Activated CD8-positive, alpha-beta memory T cell treated with anti-CD3 and anti-CD28 coated beads for 4 hours (primary cell): ENCODE measurements around the gene SERPINA10.

Experiments used
- DNase-seq, 2 donors: peaks; one replicate each; pipeline ENCODE4 v3.0.0-alpha.2; 2020; ENCODE audit warnings: low read depth in 2 of 2

The SERPINA10 gene

DNA sequence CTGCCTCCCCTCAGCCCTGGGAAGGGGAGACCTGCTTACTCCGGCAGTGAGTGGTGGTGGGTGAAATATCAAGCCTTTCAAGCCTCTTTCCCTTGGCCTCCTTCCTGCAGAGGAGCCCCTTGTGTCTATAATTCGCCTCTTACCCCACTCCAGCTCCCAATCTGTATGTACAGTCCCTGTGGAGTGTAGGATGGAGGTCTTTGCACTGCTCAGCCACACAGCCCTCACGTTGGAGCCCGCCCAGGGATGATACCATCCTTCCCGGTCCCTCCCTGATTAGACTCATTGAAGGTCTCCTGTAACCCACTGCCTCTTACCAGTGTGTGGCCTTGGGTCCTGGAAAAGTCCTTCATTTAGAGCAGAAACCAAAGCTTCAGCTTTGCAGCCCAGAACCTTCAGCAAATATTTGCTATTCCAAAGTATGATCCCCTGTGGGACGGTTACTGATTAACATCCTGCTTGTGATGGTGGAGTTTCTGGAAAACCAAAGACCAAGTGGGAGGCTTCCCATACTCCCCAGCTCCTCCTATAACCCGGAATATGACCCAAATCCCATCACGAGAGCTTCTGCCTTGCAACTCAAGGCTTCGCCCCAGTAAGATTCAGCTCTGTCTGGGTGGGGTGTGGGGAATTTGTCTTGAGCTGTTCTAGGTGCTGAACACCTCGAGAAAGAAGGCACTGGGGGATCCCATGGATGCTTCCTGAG, at the start of gene SERPINA10:
TSS of gene SERPINA10 (minus strand) at position 397 of the 706 bp plus-strand sequence. CDS start 2,675 bp downstream, outside the sequence.
- DNase-seq, result no peak

DNA sequence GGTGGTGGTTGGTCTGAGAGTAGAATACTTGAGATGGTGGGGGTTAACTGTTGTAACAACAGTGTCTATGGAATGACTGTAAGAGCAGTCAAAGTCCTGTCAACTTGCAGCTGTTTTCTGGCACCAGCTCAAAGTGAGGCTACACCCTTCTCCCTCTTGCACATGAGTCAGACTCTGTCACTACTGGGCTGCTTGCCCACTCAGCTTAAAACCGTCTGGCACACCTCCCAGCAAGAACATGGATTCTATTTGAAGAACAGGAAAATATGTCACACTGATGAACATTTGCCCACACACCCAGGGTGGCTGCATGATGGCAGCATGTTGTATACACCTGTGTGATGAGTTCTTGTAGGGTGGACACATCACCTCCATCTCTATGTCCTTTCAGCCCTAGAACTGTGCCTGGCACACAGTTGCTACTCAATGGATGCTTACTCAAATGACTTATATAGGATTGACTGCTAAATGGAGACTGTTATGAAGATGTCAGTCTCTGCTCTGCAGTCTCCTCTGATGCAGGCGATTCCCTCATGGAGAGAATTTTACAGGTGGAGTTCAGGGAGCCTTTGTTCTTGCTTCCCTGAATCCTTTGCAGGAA, 49.4 kb upstream of the SERPINA10 start:
- no peak for DNase-seq

- no peak for DNase-seq
Observed at GRCh38 chr14:94341656-94342333, 48.7 kb upstream of the SERPINA10 start.

GRCh38 chr14:94340533-94340932, 47.5 kb upstream of the SERPINA10 start:
- no peak for DNase-seq

DNA sequence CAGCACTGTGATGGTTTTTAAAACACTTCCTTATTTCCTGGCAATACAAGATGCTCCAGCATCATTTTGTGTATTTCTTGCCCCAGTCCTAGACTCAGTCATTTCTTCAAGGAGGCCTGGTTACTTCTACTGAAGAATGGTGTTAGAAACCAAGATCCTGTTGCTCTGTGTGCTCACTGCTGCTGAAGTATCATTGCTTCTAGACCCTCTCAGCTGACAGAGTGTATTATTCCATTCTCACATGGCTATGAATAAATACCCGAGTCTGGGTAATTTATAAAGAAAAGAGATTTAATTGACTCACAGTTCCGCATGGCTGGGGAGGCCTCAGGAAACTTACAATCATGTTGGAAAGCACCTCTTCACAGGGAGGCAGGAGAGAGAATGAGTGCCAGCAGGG, 45.0 kb upstream of the SERPINA10 start:
- no peak for DNase-seq

DNA sequence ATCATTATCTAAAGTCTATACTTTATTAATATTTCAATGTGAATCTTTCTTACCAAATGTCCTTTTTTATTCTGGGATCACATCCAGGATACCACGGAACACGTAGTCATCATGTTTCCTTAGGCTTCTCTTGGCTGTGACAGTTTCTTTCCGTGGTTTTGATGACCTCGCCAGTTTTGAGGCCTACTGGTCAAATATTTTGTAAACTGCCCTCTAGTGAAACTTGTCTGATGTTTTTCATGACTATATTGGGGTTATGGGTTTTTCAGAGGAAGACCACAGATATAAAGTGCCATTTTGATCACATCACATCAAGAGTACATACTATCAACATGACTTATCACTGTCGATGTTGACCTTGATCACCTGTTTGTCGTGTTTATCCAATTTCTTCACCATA, 44.2 kb upstream of the SERPINA10 start:
- no peak for DNase-seq

DNA sequence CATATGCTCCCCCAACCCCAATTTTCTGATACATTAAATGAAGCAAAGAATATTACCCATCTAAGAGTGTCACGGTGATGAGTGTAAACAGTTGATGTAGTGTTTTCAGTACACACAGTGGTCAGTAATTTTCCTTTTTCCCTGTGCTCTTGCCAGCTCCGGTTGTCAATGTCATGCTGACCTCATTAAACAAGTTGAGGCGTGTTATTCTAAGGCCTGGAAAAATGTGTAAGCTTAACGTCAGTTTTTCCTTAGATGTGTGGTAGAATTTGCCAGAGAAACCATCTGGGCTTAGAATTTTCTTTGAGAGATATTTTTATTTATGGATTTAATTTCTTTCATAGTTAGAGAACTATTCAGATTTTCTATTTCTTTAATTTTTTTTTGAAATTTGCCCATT, 41.8 kb upstream of the SERPINA10 start:
- no peak for DNase-seq

- no peak for DNase-seq
Observed at GRCh38 chr14:94332587-94332986, 39.5 kb upstream of the SERPINA10 start.

DNA sequence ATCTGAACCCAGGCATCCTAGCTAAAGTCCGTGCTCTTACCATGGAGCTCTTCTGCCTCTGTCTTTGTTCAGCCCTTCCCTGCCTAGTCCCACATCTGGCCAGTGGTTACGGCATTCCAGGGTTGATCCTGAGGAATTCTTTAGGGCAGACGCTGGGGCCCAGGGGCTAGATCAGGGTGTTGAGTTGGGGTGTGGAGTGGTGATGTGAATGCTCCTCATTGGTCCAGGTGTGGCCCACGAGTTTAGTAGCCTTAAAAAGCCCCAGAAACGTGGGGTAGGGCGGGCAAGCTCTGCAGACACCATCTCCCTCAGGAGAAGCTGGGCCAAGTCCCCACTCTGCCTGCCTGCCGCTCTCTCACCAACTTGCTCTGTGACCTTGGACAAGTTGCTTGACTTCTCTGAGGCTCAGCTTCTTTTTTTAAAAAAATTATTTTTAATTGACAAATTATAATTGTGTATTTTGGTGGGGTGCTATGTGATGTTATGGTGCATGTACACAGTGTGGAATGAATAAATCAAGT, 39.1 kb upstream of the SERPINA10 start:
- no peak for DNase-seq

GRCh38 chr14:94331462-94331861, 38.4 kb upstream of the SERPINA10 start:
- no peak for DNase-seq

DNA sequence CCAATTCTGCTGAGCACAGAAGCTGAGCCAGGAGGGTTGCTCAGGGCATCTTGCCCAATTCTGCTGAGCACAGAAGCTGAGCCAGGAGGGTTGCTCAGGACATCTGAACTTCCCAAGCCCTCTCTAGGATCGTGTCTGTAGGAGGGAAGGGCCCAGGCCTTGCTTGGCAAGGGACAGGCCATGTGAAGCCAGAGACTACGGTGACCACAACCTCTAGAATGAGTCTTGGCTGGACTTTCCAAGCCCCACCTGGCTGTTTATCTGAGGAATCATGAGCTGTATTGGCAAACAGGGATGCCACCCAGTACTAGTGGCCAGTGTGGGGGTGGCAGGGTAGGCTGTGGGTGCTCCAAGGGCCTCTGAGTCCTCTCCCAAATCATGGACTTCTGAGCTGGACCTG, 37.8 kb upstream of the SERPINA10 start:
- no peak for DNase-seq

GRCh38 chr14:94330432-94330831, 37.4 kb upstream of the SERPINA10 start:
- no peak for DNase-seq

DNA sequence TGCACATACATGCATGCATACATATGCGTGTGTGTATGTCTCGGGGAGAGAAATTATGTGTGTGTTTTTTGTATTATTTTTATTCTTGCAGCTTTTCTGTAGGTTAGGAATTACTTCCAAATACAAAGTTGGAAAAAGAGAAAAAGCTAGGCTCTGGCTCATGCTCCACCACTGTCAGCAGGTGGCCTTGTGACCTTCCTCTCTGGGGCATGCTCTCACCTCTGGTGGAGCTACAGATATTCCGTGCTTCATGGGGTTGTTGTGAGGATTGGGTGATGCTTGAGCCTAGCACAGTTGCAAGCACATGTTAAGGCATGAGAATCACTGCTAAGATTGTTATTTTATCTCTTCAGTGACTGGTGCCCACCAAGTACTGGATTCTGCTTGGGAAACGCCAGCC, 36.8 kb upstream of the SERPINA10 start:
- DNase-seq, result no peak

GRCh38 chr14:94328196-94328595, 35.1 kb upstream of the SERPINA10 start:
- no peak for DNase-seq

DNA sequence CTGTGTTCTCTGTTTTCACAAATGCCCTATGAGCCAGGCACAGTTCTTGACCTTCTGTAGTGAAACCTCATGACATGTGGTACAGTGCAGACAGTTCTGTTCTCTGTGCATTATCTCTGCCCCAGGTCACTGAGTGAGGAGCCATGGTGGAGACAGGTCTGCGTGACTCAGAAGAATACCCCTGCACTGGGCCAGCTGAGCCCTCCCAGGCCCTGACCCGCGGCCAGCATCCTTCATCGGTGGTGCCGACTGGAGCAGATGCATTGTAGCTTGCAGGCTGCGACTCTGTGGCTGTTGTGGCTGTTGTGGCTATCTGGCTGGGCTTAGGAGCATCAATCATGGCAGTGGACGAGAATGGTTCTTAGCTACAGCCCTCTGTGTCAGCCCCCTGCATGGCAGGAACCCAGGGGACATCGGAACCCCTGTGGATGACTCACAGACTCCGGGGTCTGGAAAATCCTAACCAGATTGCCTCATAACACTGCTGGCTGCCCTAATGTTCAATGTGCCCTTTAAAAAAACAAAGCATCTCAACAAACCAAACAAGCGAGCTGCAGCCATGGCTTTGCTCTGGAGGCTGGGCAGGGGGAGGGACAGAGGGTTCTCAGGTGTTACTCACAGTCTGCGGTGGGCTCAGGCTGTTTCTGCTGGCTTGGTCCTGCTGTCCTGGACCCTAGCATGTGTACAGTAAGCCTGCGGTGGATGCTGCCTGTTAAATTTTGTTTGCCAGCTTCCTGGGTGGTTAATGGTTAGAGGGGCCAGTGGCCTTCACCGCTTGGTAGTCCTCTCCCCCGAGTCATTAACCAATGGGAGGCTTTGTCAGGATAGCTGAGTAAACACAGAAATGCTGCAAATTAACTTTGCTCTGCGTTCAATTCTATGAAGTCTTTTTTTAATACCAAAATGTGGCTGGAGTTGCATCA, 29.8 kb upstream of the SERPINA10 start, which contains the start of gene SERPINA6:
TSS of gene SERPINA6 (minus strand) at position 689 of the 923 bp plus-strand sequence. CDS start 8,688 bp downstream, outside the sequence.
- DNase-seq, result no peak

- DNase-seq, result no peak
Observed at GRCh38 chr14:94321421-94322271, 28.6 kb upstream of the SERPINA10 start.

- DNase-seq, result no peak
Observed at GRCh38 chr14:94320243-94320642, 27.2 kb upstream of the SERPINA10 start.

DNA sequence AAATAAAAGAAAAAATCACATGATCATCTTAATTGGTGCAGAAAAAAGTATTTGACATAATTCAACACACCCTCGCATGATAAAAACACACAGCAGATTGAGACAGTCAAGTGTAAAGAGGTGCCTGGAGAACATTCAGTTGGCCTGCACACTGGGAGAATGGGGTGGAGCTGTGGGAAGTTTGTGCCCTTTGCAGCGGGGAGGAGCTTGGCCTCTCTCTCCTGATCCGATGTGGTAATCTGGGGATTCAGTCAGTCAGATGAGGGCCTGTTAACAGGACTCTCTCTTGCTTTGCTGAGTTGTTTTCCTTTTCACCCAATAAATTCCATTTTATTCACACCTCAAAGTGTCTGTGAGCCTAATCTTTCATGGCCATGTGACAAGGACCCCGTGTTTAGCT, 24.2 kb upstream of the SERPINA10 start:
- no peak for DNase-seq

- no peak for DNase-seq
Observed at GRCh38 chr14:94316692-94317091, 23.6 kb upstream of the SERPINA10 start.

DNA sequence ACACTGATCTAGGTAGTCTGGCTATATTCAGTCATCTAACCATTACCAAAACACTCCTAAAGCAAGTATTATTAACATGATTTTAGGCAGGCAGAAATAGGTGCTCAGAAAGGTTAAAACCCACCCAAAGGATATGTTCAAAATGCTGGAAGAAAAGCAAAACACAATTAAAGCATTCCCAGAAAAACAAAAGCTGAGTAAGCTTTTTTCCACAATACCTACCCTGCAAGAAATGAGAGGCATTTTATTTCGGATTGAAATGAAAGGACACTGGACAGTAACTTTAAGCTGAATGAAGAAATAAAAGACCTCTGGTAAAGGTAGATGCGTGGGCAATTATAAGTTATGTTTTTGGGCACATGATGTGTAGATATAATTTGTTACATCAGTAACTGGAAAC, 21.8 kb upstream of the SERPINA10 start:
- no peak for DNase-seq
